HEK293 (cell line): ENCODE results near the gene ARPC5L.

Experiments
- ATF2 ChIP-seq: fragments of 450-650 bp; formaldehyde crosslinking; IDR thresholded peaks from 2 replicates; pipeline ENCODE4 v1.5.1; 2016; ENCODE audit warnings: missing biosample characterization, missing genetic modification characterization, low read depth
- KLF10 ChIP-seq: fragments of 450-650 bp; IDR thresholded peaks from 2 replicates; pipeline ENCODE4 v1.5.1; 2018; ENCODE audit warnings: missing biosample characterization, mild to moderate bottlenecking, missing genetic modification characterization
- REST ChIP-seq: fragments of 450-650 bp; formaldehyde crosslinking; IDR thresholded peaks from 2 replicates; pipeline ENCODE4 v1.5.1; 2016; ENCODE audit warnings: missing biosample characterization, missing genetic modification characterization
- SP2 ChIP-seq: fragments of 450-650 bp; formaldehyde crosslinking; IDR thresholded peaks from 2 replicates; pipeline ENCODE4 v1.5.1; 2016; ENCODE audit warnings: missing biosample characterization, missing genetic modification characterization
- YY1 ChIP-seq: fragments of 450-650 bp; formaldehyde crosslinking; IDR thresholded peaks from 2 replicates; pipeline ENCODE4 v1.5.1; 2018; ENCODE audit warnings: missing biosample characterization, missing genetic modification characterization
- ZNF138 ChIP-seq: fragments of 450-650 bp; formaldehyde crosslinking; IDR thresholded peaks from 2 replicates; pipeline ENCODE4 v1.5.1; 2016; ENCODE audit warnings: missing biosample characterization, missing genetic modification characterization, borderline replicate concordance
- ZNF280C ChIP-seq: fragments of 450-650 bp; formaldehyde crosslinking; IDR thresholded peaks from 2 replicates; pipeline ENCODE4 v1.5.1; 2016; ENCODE audit warnings: missing biosample characterization, missing genetic modification characterization
- ZNF350 ChIP-seq: fragments of 450-650 bp; formaldehyde crosslinking; IDR thresholded peaks from 2 replicates; pipeline ENCODE4 v1.5.0; 2017; ENCODE audit warnings: missing biosample characterization, mild to moderate bottlenecking, missing genetic modification characterization
- ZNF513 ChIP-seq: fragments of 450-650 bp; IDR thresholded peaks from 2 replicates; pipeline ENCODE4 v1.5.1; 2018; ENCODE audit warnings: missing biosample characterization, missing genetic modification characterization
- ZNF514 ChIP-seq: fragments of 450-650 bp; formaldehyde crosslinking; IDR thresholded peaks from 2 replicates; pipeline ENCODE4 v1.5.1; 2016; ENCODE audit warnings: missing biosample characterization, missing genetic modification characterization
- ZNF518A ChIP-seq: fragments of 450-650 bp; formaldehyde crosslinking; conservative IDR thresholded peaks from 2 replicates; pipeline ENCODE4 v1.5.1; 2016; ENCODE audit warnings: low read depth, missing biosample characterization, missing genetic modification characterization
- ZNF596 ChIP-seq: fragments of 450-650 bp; IDR thresholded peaks from 2 replicates; pipeline ENCODE4 v1.5.0; 2018; ENCODE audit warnings: missing biosample characterization, mild to moderate bottlenecking, missing genetic modification characterization, moderate library complexity
- ZNF670 ChIP-seq: fragments of 450-650 bp; formaldehyde crosslinking; IDR thresholded peaks from 2 replicates; pipeline ENCODE4 v1.5.1; 2016; ENCODE audit warnings: missing biosample characterization, missing genetic modification characterization, low read depth
- TF ChIP-seq, protein P1 (sequence below): fragments of 450-650 bp; formaldehyde crosslinking; IDR thresholded peaks from 2 replicates; pipeline ENCODE4 v1.5.1; 2016; ENCODE audit warnings: missing biosample characterization, missing genetic modification characterization

GRCh38 chr9:124846969-124847368 is 15.0 kb upstream of the ARPC5L start:
- TF ChIP-seq ZNF280C (tag by site-specific recombination), result no peak
- TF ChIP-seq, protein P1, sequence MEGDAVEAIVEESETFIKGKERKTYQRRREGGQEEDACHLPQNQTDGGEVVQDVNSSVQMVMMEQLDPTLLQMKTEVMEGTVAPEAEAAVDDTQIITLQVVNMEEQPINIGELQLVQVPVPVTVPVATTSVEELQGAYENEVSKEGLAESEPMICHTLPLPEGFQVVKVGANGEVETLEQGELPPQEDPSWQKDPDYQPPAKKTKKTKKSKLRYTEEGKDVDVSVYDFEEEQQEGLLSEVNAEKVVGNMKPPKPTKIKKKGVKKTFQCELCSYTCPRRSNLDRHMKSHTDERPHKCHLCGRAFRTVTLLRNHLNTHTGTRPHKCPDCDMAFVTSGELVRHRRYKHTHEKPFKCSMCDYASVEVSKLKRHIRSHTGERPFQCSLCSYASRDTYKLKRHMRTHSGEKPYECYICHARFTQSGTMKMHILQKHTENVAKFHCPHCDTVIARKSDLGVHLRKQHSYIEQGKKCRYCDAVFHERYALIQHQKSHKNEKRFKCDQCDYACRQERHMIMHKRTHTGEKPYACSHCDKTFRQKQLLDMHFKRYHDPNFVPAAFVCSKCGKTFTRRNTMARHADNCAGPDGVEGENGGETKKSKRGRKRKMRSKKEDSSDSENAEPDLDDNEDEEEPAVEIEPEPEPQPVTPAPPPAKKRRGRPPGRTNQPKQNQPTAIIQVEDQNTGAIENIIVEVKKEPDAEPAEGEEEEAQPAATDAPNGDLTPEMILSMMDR, result no peak
- no peak for TF ChIP-seq REST (tag by site-specific recombination)
- TF ChIP-seq SP2 (tag by site-specific recombination), result no peak
- no peak for TF ChIP-seq ZNF518A (tag by site-specific recombination)
- TF ChIP-seq ATF2, result no peak
- TF ChIP-seq ZNF596 (tag by site-specific recombination), result no peak
- TF ChIP-seq ZNF350 (tag by site-specific recombination), result no peak
- no peak for TF ChIP-seq KLF10 (tag by site-specific recombination)
- no peak for TF ChIP-seq ZNF513 (tag by site-specific recombination)
- TF ChIP-seq YY1 (tag by site-specific recombination), result no peak
- TF ChIP-seq ZNF514 (tag by site-specific recombination), result no peak
- TF ChIP-seq ZNF670, result no peak
- TF ChIP-seq ZNF138 (tag by site-specific recombination), result no peak
